Stimulated activated CD8-positive, alpha-beta memory T cell treated with anti-CD3 and anti-CD28 coated beads, Interleukin-4, amount 100 ng/mL, for 4 hours (primary cell): ENCODE data around the gene RPL5.

ENCODE experiments used
- DNase-seq, 2 donors: peaks; one replicate each; pipeline ENCODE4 v3.0.0-alpha.2; 2020; ENCODE audit warnings: low read depth in 2 of 2, low spot score in 1 of 2

The RPL5 gene

GRCh38 chr1:92817986-92818764 is 13.7 kb upstream of the RPL5 start:
- no peak for DNase-seq

- DNase-seq: no peak
These were observed 11.8 kb upstream of the RPL5 start for GRCh38 chr1:92820024-92820423.

GRCh38 chr1:92820551-92820950 is 11.3 kb upstream of the RPL5 start:
- no peak for DNase-seq

- no peak for DNase-seq
These were observed 9.0 kb upstream of the RPL5 start for GRCh38 chr1:92822879-92823278.

- DNase-seq: no peak
These were observed 5.0 kb upstream of the RPL5 start for GRCh38 chr1:92826792-92827191.

- no peak for DNase-seq
These were observed 475 bp upstream of the RPL5 start for GRCh38 chr1:92831368-92831761.

- no peak for DNase-seq
These were observed 786 bp downstream of the RPL5 start for GRCh38 chr1:92832537-92833114.

- no peak for DNase-seq
These were observed 2.0 kb downstream of the RPL5 start for GRCh38 chr1:92833840-92834239.

- DNase-seq: no peak
These were observed 2.8 kb downstream of the RPL5 start for GRCh38 chr1:92834617-92835016.

GRCh38 chr1:92837062-92837461 is 5.2 kb downstream of the RPL5 start:
- DNase-seq: no peak

- DNase-seq: no peak
These were observed 6.7 kb downstream of the RPL5 start for GRCh38 chr1:92838519-92838918.

GRCh38 chr1:92839442-92839841 is 7.6 kb downstream of the RPL5 start:
- DNase-seq: no peak

- DNase-seq: no peak
These were observed 8.8 kb downstream of the RPL5 start for GRCh38 chr1:92840600-92840999.

GRCh38 chr1:92842082-92843045 is 10.5 kb downstream of the RPL5 start:
- no peak for DNase-seq

- no peak for DNase-seq
These were observed 11.2 kb downstream of the RPL5 start for GRCh38 chr1:92843046-92843423.

- no peak for DNase-seq
These were observed 11.9 kb downstream of the RPL5 start for GRCh38 chr1:92843429-92844352.

GRCh38 chr1:92844439-92844838 is 12.6 kb downstream of the RPL5 start:
- DNase-seq: no peak

- no peak for DNase-seq
These were observed 14.1 kb downstream of the RPL5 start for GRCh38 chr1:92845908-92846307.

GRCh38 chr1:92848201-92848600 is 16.4 kb downstream of the RPL5 start:
- no peak for DNase-seq

GRCh38 chr1:92850019-92850418 is 18.2 kb downstream of the RPL5 start:
- DNase-seq: no peak

- DNase-seq: no peak
These were observed 19.9 kb downstream of the RPL5 start for GRCh38 chr1:92851729-92852128.
